Measurements from ENCODE around the gene MAP2K5. TPM values are rescaled to one million over a fixed set of nuclear protein-coding genes. Genes with fewer than 3 reads are reported as not detected.

Gene MAP2K5
- total RNA-seq, 1 donor from 2014 or later: 17.8 TPM

- DNase-seq (ENCODE audit: low spot score): no peak
These were observed 181.0 kb downstream of the MAP2K5 start for GRCh38 chr15:67723294-67724024.

DNA sequence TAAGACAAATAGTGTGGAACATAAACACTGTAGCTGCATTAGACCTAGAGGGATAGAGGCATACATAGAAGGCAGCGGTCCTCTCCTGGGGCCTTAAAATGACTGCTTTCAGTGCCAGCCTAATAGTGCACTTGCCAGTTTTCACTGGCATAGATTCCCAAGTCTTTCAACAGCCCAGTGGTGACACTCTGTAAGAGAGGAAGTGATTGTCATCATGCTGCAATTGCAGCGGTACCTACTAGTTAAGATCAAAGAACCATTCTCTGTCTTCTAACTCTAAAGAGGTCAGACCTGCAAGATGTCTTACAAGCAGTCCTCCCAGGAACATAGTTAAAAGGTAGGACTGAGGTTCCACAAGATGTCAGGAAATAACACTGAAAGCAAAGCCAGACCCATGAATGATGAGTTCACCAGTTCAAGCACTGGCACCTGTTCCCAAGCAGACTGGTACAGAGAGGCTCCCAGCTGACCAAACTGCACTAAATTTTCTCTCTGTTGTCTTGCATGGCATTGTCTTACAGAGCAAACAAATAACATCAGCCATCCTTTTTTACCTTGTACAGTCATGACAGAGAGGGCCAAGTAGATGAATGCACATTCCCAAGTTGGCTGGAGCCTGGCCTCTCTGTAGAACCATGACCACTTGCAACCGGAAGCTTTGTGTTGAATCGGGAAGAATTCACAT, 182.3 kb downstream of the MAP2K5 start:
- no peak for DNase-seq (ENCODE audit: low spot score)

GRCh38 chr15:67730135-67730534, 187.6 kb downstream of the MAP2K5 start:
- DNase-seq (ENCODE audit: low spot score): no peak

GRCh38 chr15:67731112-67731721, 188.7 kb downstream of the MAP2K5 start:
- peak; percentile 10 for DNase-seq (ENCODE audit: low spot score)

DNA sequence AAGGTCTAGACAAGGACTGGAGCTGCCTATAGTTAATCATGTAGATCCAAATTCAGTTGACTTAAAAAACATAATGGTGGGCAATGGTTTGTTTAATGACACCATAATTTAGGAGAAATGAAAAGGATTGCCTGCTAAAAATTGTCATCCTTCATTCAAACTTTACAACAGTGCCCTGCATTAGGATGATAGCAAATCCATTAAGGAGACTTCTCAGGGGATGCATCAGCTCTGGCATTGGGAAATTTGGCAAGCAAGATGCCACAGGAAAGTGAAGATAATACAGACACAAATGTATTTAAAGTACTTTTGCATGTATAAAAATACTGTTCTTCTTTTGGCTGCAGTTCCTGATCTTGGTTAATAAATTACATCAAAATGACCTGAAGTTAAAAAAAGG, 189.7 kb downstream of the MAP2K5 start:
- no peak for DNase-seq (ENCODE audit: low spot score)

GRCh38 chr15:67732671-67733374, 190.3 kb downstream of the MAP2K5 start:
- no peak for DNase-seq (ENCODE audit: low spot score)

GRCh38 chr15:67735896-67736295, 193.4 kb downstream of the MAP2K5 start:
- DNase-seq (ENCODE audit: low spot score): no peak

GRCh38 chr15:67736810-67737209, 194.3 kb downstream of the MAP2K5 start:
- no peak for DNase-seq (ENCODE audit: low spot score)

- no peak for DNase-seq (ENCODE audit: low spot score)
These were observed 195.6 kb downstream of the MAP2K5 start for GRCh38 chr15:67738056-67738455.

- DNase-seq (ENCODE audit: low spot score): no peak
These were observed 197.9 kb downstream of the MAP2K5 start for GRCh38 chr15:67740405-67740804.

DNA sequence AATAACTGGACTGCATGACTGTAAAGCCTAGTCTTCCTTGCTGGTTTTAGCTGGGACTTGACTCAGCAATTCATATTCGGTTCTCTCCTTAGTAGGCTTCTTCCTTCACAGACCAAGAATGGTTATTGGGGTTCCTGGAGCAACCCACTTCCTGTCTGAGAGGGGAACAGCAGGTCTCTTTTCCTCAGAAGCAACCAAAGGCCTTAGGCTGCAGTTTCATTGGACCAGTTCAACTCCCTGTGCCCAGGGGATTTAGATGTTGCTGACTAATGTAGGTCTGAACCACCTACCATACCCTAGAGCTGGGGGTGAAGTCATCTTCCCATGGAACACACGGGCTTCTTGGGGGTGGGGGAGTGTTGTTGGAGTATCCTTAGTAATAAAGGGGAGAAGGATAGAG, 198.8 kb downstream of the MAP2K5 start:
- no peak for DNase-seq (ENCODE audit: low spot score)

DNA sequence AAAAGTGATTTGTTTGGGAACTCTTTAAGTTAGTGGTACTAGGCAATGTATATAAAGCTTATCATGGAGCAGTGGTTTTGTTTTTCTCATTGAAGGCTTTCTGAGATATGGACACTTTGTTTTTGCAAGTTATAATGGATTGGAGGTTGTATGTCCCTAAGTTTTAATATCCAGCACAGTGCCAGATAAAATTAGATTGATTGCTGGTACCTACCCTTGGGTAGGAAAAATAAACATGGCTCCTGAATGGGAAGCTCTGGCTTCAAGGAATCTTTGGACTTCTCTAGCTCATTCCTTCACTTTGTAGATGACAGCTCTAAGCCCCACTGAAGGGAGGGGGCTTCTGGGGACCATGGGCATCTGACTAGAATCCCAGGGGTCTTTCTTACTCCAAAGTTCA, 201.1 kb downstream of the MAP2K5 start:
- DNase-seq (ENCODE audit: low spot score): no peak

- DNase-seq (ENCODE audit: low spot score): no peak
These were observed 202.0 kb downstream of the MAP2K5 start for GRCh38 chr15:67744331-67745072.

DNA sequence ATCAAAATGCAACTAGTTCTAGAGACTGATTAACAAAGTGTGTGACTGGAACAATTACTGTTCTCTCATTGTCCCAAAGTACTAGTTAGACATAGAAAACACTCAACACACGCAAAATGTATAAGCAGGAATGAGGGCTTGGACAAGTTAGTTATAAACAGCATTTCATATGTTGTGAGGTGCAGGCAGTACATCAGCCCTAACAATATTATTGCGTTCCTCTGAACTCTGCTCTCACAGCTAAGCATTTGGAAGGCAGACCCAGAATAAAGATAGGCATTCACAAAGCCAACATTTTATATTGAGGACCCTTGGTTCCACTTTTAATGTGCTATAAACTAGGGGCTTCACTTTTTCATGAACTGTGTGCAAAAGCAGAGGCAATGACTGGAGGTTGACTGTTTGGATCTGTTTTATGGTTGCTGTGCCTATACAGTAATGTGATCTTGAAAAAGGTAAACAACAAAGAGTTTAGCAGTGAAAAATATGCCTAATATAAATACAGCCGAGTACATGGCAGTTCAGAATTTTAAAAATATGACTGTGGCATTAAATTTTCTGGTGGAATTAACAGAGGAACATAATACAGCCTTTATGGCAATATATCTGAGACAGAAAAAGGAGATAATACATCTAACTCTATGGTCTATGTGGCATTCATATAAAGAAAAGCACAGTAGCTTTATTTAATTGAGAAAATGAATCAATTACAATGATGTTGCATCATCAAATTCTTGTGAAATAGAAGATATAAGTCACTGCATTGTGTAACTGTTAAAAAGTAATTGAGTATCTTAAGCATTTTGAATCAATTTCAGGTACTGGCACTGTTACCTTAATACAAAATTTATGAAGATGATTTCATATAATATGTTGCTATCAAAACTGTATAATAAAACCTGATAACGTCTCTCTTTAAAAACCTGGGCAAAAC, 202.8 kb downstream of the MAP2K5 start:
- no peak for DNase-seq (ENCODE audit: low spot score)

- no peak for DNase-seq (ENCODE audit: low spot score)
These were observed 203.5 kb downstream of the MAP2K5 start for GRCh38 chr15:67746022-67746421.

DNA sequence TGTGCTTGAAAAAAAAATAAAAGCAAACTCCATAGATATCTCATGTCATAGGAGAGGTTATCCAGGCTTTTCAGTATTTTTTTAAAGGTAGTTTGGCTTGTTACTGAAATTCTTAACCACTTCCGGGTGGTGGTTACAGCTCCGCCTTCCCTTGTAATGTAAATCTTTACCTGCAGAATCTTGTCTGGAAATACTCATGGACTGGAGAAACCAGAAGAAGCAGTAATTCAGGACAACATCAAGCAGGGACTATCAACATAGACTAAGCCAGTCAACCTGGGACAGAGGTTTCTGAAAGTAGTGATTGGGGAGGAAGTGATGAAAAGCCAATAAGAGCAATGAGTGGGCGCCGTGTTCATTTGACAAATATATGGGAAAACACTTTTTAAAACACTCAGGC, 203.9 kb downstream of the MAP2K5 start:
- DNase-seq (ENCODE audit: low spot score): no peak

GRCh38 chr15:67747921-67748320, 205.4 kb downstream of the MAP2K5 start:
- no peak for DNase-seq (ENCODE audit: low spot score)

- no peak for DNase-seq (ENCODE audit: low spot score)
These were observed 207.9 kb downstream of the MAP2K5 start for GRCh38 chr15:67750371-67750770.

- no peak for DNase-seq (ENCODE audit: low spot score)
These were observed 211.4 kb downstream of the MAP2K5 start for GRCh38 chr15:67753891-67754290.

DNA sequence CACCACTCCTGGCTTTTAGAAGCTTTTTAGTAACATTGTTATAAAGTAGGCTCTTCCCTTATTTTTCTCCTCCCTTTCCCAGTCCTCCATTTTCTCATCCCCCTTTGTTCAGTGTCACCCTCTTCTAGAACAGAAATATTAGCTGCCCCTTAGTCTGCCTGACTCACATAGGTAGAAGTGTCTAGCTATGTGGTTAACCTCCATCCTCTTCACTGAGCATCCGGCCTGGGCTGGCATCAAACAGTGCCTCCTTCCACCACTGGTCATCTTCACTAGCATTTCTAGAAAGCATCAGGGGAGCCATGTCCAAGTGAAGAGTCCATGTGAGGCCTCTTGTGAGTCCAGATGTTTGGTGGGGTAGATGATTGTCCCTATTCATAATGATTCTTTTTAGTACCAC, 212.8 kb downstream of the MAP2K5 start:
- no peak for DNase-seq (ENCODE audit: low spot score)

DNA sequence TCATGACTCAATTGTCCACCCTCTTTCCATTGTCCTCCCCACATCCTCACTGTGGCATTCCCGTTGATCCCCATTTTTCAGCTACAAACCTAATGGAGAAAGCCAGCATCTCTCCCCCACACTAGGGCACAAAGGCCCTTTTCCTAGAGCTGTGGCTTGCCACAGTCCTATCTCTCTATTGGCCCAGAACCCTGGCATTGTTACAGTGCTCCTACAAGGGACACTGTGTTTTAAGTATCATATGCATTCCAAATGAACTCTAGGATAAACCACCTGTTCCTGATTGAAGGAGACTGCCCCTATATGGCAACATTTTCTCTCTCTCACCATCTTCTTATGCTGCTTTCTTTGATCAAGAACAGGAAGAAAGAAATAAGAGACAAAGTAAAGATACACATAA, 213.4 kb downstream of the MAP2K5 start:
- DNase-seq (ENCODE audit: low spot score): no peak
